HCT116 (cell line): ENCODE results near the gene TACC2. TPM values are rescaled to one million over a fixed set of nuclear protein-coding genes. Genes with fewer than 3 reads are reported as not detected.

Experiments
- ATAC-seq: fragments of 200-7000 bp; cut with Tn5 transposase; 2 replicates; pipeline ENCODE4 v1.9.1; 2020; ENCODE audit warnings: mild to moderate bottlenecking, moderate library complexity
- BruUV-seq: library from RNA; stranded (reverse); fragments of 400-500 nt; replicated peaks from 2 replicates; lab custom pipeline; 2021; lab: Mats Ljungman, UMichigan
- CTCF ChIA-PET: fragments of 300-600 bp; sonication (Branson Sonifier 250); formaldehyde crosslinking; loops from one replicate; lab custom pipeline; 2021; ENCODE audit warnings: antibody characterized with exemption; lab: Charles Lee
- POLR2A ChIA-PET: fragments of 300-600, 350-600 bp; sonication (Branson Sonifier 250); formaldehyde crosslinking; loops from one replicate; lab custom pipeline; 2021; ENCODE audit warnings: antibody characterized with exemption; lab: Charles Lee
- RAD21 ChIA-PET, 2 experiments: fragments of 300-600 bp; sonication (Branson Sonifier 250); formaldehyde crosslinking; loops; one replicate each; lab custom pipeline; 2023; ENCODE audit warnings: low total read pairs in 2 of 2; ENCODE audit not compliant: uncharacterized antibody in 2 of 2, unreplicated experiment in 2 of 2, low non-redundant PET in 1 of 2; lab: Charles Lee
- DNase-seq: peaks from one replicate; pipeline ENCODE4 v3.0.0-alpha.2; 2010; ENCODE audit warnings: low read depth, low spot score
- H2AFZ ChIP-seq: fragments of 200-600 bp; shearing (Covaris generic), sonication (generic); 2 replicates; pipeline ENCODE4 v1.6.1; 2017; ENCODE audit warnings: low read depth, mixed run types, mixed read lengths, antibody characterized with exemption, low read length; ENCODE audit not compliant: poor library complexity, severe bottlenecking
- H3K27ac ChIP-seq: 2 replicates; pipeline ENCODE4 v1.5.1; 2012; ENCODE audit warnings: low read depth, low read length
- H3K27me3 ChIP-seq: fragments of 200-600 bp; sonication (generic); 2 replicates; pipeline ENCODE4 v1.6.1; 2016; ENCODE audit warnings: mixed run types, low read length, mixed read lengths; ENCODE audit not compliant: insufficient read depth
- H3K36me3 ChIP-seq, 2 experiments: fragments of 200-500 bp in 1 of 2; fragments of 200-600 bp in 1 of 2; sonication (Bioruptor generic) in 1 of 2; sonication (generic) in 1 of 2; 2 replicates each; pipeline versions ENCODE4 v1.5.1 to v1.6.1; 2014 to 2016; ENCODE audit warnings: low read length in 2 of 2, inconsistent platforms in 1 of 2, mixed read lengths in 1 of 2, mixed run types in 1 of 2; ENCODE audit not compliant: insufficient read depth in 2 of 2, control insufficient read depth in 1 of 2
- H3K4me1 ChIP-seq, 2 experiments: fragments of 200-600 bp in 1 of 2; sonication (generic) in 1 of 2; 2 replicates each; pipeline versions ENCODE4 v1.5.1 to v1.6.1; 2012 to 2017; ENCODE audit warnings: low read length in 2 of 2, inconsistent platforms in 1 of 2, mild to moderate bottlenecking in 1 of 2, mixed read lengths in 1 of 2, mixed run types in 1 of 2, moderate library complexity in 1 of 2; ENCODE audit not compliant: insufficient read depth in 2 of 2, control insufficient read depth in 1 of 2
- H3K4me2 ChIP-seq: fragments of 200-600 bp; sonication (generic); 2 replicates; pipeline ENCODE4 v1.6.1; 2017; ENCODE audit warnings: mixed run types, low read length, mixed read lengths
- H3K4me3 ChIP-seq, 2 experiments: fragments of 200-600 bp in 1 of 2; sonication (generic) in 1 of 2; replicated peaks in 1 of 2; 2 replicates each; pipeline ENCODE4 v1.5.1; 2011 to 2016; ENCODE audit warnings: low read length in 2 of 2, control low read depth in 1 of 2, low read depth in 1 of 2, mild to moderate bottlenecking in 1 of 2, mixed read lengths in 1 of 2, mixed run types in 1 of 2
- H3K79me2 ChIP-seq: fragments of 200-600 bp; sonication (generic); 2 replicates; pipeline ENCODE4 v1.6.1; 2017; ENCODE audit warnings: mild to moderate bottlenecking, mixed run types, low read length, moderate library complexity, mixed read lengths; ENCODE audit not compliant: insufficient read depth
- H3K9ac ChIP-seq: fragments of 200-600 bp; sonication (generic); 2 replicates; pipeline ENCODE4 v1.6.1; 2016; ENCODE audit warnings: low read length, mixed read lengths
- H3K9me2 ChIP-seq: fragments of 200-600 bp; sonication (generic), shearing (Covaris generic); 2 replicates; pipeline ENCODE4 v1.6.1; 2017; ENCODE audit warnings: mixed run types, mild to moderate bottlenecking, moderate library complexity; ENCODE audit not compliant: insufficient read depth
- H3K9me3 ChIP-seq, 2 experiments: fragments of 200-500 bp in 1 of 2; fragments of 200-600 bp in 1 of 2; sonication (Bioruptor generic) in 1 of 2; sonication (generic) in 1 of 2; 2 replicates each; pipeline ENCODE4 v1.6.1; 2014 to 2017; ENCODE audit warnings: low read length in 2 of 2, mixed read lengths in 2 of 2, inconsistent platforms in 1 of 2, low read depth in 1 of 2, mild to moderate bottlenecking in 1 of 2, mixed run types in 1 of 2, moderate library complexity in 1 of 2; ENCODE audit not compliant: control insufficient read depth in 1 of 2, insufficient read depth in 1 of 2
- H4K20me1 ChIP-seq: fragments of 200-600 bp; sonication (generic), shearing (Covaris generic); 2 replicates; pipeline ENCODE4 v1.6.1; 2017; ENCODE audit warnings: mixed run types, mild to moderate bottlenecking, moderate library complexity; ENCODE audit not compliant: insufficient read depth
- CBX3 ChIP-seq: IDR thresholded peaks from 2 replicates; pipeline ENCODE4 v1.6.1; 2012; ENCODE audit warnings: low read depth
- ELF1 ChIP-seq: IDR thresholded peaks from 2 replicates; pipeline ENCODE4 v1.6.1; 2012; ENCODE audit warnings: low read depth, borderline replicate concordance
- EZH2phosphoT487 ChIP-seq: fragments of 200-600 bp; IDR thresholded peaks from 2 replicates; pipeline ENCODE4 v1.6.1; 2018; ENCODE audit warnings: antibody characterized with exemption, borderline replicate concordance
- POLR2AphosphoS5 ChIP-seq: IDR thresholded peaks from 2 replicates; pipeline ENCODE4 v1.6.1; 2011; ENCODE audit warnings: mild to moderate bottlenecking, low read depth, low read length, moderate library complexity
- RAD21 ChIP-seq: IDR thresholded peaks from 2 replicates; pipeline ENCODE4 v1.6.1; 2012; ENCODE audit warnings: low read depth, mild to moderate bottlenecking
- SIN3A ChIP-seq: IDR thresholded peaks from 2 replicates; pipeline ENCODE4 v1.6.1; 2012; ENCODE audit warnings: low read depth
- SRF ChIP-seq: IDR thresholded peaks from 2 replicates; pipeline ENCODE4 v1.6.1; 2012; ENCODE audit warnings: low read depth
- ZFX ChIP-seq: fragments of 450-650 bp; IDR thresholded peaks from 2 replicates; pipeline ENCODE4 v1.6.1; 2017
- ZNF274 ChIP-seq: fragments of 200-500 bp; sonication (Bioruptor generic); IDR thresholded peaks from 2 replicates; pipeline ENCODE4 v1.6.1; 2014; ENCODE audit warnings: mild to moderate bottlenecking, low read depth, low read length, inconsistent platforms
- intact Hi-C: fragments of 100-400 bp; cut with micrococcal nuclease; formaldehyde crosslinking; loops from 2 replicates; pipeline ENCODE4 v1.10.0; 2022
- total RNA-seq: library from RNA; stranded (reverse); gene quantifications from one replicate; pipeline ENCODE4 v1.2.1, GENCODE V29; 2021; ENCODE audit not compliant: unreplicated experiment
- TF ChIP-seq, protein P1 (sequence below), 3 experiments: fragments of 200-600 bp in 1 of 3; sonication (generic) in 1 of 3; IDR thresholded peaks in 2 of 3; conservative IDR thresholded peaks in 1 of 3; 2 replicates each; pipeline ENCODE4 v1.5.1; 2012 to 2017; ENCODE audit warnings: low read depth in 2 of 3, low read length in 2 of 3, antibody characterized with exemption in 1 of 3, borderline replicate concordance in 1 of 3, control low read depth in 1 of 3, mild to moderate bottlenecking in 1 of 3, mixed read lengths in 1 of 3, mixed run types in 1 of 3, moderate library complexity in 1 of 3; ENCODE audit not compliant: insufficient read depth in 1 of 3
- TF ChIP-seq, protein P2 (sequence below): IDR thresholded peaks from 2 replicates; pipeline ENCODE4 v1.6.1; 2012
- TF ChIP-seq, protein P3 (sequence below): IDR thresholded peaks from 2 replicates; pipeline ENCODE4 v1.6.1; 2011; ENCODE audit warnings: mild to moderate bottlenecking, low read length, moderate library complexity; ENCODE audit not compliant: insufficient replicate concordance; ENCODE audit errors: extremely low read depth

Gene TACC2
- total RNA-seq, 1 experiment from 2014 or later: 38.6 TPM

DNA sequence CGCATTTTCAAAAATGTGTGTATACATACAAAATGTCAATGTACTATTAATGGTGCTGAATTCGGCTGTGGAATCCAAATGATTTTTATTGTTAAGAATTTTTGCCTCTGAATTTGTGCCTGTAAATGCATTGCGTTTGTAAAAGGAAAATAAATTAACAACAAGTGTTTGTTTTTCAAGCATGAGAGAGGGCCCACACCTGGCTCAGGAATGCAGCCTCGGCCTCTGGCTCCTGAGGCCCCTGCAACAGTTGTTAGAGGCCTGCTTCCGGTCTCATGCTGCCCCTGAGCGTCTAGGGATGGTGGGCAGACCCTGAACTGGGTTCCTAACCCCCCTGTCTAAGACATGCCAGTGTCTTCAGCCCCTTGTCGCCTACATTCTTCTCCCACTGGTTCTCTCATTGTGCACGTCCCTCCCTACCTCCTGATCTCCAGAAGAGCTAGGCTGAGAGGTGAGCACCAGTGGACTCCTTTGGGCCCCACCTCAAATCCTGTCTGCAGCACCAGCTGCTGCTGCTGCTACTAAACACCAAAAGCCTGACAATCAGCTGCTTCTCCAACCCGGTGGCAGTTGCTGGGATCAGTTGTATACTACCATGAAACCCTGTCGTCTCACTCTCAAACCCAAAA is 280.2 kb downstream of the TACC2 start:
- POLR2A ChIA-PET: no interaction called here
- H2AFZ ChIP-seq: no peak overlapping the region
- no peak for ATAC-seq
- no peaks in the 10 kb centered on the region for H3K36me3 ChIP-seq
- no peaks in the 10 kb centered on the region for H3K27me3 ChIP-seq
- H3K4me1 ChIP-seq: peaks cover 0 to 10% of the 10 kb centered on the region in 2 experiments; a peak in 2 of 4 replicates
- H3K27ac ChIP-seq: no peak overlapping the region
- H3K79me2 ChIP-seq: no peaks in the 10 kb centered on the region
- no peak overlapping the region for H3K9ac ChIP-seq
- RAD21 ChIA-PET: no interaction called here
- H3K4me3 ChIP-seq: no peak overlapping the region
- CTCF ChIA-PET: interaction anchor here (1.0 to 2.0 kb wide), 6 partner anchors 11 to 296 kb away, joined by 3 to 16 read pairs (median 7); no protein-coding TSS in a partner anchor
- H4K20me1 ChIP-seq: no peaks in the 10 kb centered on the region
- no peaks in the 10 kb centered on the region for H3K9me2 ChIP-seq
- DNase-seq: no peak
- H3K4me2 ChIP-seq: no peak overlapping the region
- TF ChIP-seq EZH2phosphoT487: no peak
- no peak for TF ChIP-seq CBX3
- TF ChIP-seq ZFX: no peak
- TF ChIP-seq, protein P1, sequence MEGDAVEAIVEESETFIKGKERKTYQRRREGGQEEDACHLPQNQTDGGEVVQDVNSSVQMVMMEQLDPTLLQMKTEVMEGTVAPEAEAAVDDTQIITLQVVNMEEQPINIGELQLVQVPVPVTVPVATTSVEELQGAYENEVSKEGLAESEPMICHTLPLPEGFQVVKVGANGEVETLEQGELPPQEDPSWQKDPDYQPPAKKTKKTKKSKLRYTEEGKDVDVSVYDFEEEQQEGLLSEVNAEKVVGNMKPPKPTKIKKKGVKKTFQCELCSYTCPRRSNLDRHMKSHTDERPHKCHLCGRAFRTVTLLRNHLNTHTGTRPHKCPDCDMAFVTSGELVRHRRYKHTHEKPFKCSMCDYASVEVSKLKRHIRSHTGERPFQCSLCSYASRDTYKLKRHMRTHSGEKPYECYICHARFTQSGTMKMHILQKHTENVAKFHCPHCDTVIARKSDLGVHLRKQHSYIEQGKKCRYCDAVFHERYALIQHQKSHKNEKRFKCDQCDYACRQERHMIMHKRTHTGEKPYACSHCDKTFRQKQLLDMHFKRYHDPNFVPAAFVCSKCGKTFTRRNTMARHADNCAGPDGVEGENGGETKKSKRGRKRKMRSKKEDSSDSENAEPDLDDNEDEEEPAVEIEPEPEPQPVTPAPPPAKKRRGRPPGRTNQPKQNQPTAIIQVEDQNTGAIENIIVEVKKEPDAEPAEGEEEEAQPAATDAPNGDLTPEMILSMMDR (IDR thresholded peaks at IDR 0.05 in 2 of 3, conservative IDR thresholded peaks at IDR 0.05 in 1 of 3; ENCODE audit: borderline replicate concordance in 1 of 3, insufficient read depth in 1 of 3, low read depth in 2 of 3, low read length in 2 of 3): no peak
- TF ChIP-seq, all 23 proteins: peak for 0
- no peaks in the 10 kb centered on the region for H3K9me3 ChIP-seq
- no TSS peak for BruUV-seq
- intact Hi-C loops: loop anchor here (5.0 kb wide), 1 partner anchor 217 kb away; no protein-coding TSS in a partner anchor

DNA sequence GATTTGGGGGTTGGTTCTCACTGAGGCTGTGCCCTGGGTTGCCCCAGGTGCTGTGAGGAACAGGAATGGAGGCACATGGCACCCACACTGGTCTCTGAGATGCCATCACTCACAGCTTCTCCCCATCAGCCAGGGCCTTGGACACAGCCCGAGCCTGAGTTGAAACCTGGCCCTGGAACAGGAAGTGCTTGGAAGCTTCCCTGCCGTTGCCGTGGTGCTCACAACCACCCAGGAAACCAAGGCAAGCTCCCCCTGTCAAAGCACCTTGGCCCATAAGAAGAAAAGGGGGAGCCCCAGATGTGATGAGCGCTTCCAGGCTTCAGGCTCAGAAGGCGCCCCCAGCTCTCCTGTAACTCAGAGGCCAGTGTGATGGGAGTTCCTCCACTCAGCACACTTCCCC is 282.1 kb downstream of the TACC2 start, which contains the start of gene BTBD16:
BTBD16 (plus strand) TSS at position 221 of the 400 bp plus-strand sequence. CDS start 3,786 bp downstream, outside the sequence.
- Histone ChIP-seq H3K4me3 (no peak within 1 kb of the TSS), H4K20me1 (no peaks in the 10 kb centered on the region), H3K4me1 (peaks cover 0 to 7% of the 10 kb centered on the region in 2 experiments; a peak in 2 of 4 replicates), H3K27ac (no peak within 1 kb of the TSS), H3K9me3 (no peaks in the 10 kb centered on the region), H2AFZ (no peak within 1 kb of the TSS), H3K9me2 (no peaks in the 10 kb centered on the region), H3K79me2 (no peaks in the 10 kb centered on the region), H3K4me2 (no peak within 1 kb of the TSS), H3K9ac (no peak within 1 kb of the TSS), H3K36me3 (no peaks in the 10 kb centered on the region), H3K27me3 (no peaks in the 10 kb centered on the region)
- CTCF ChIA-PET: interaction anchor here (1.0 to 2.0 kb wide), 5 partner anchors 9 to 164 kb away, joined by 3 to 10 read pairs (median 3); no protein-coding TSS in a partner anchor
- POLR2A ChIA-PET: no interaction called here
- RAD21 ChIA-PET: interaction anchor here in 1 of 2 experiments (0.7 kb wide), 1 partner anchor 295 kb away, joined by 4 read pairs; no protein-coding TSS in a partner anchor
- no peak for DNase-seq
- BruUV-seq: no TSS peak
- ATAC-seq: no peak
- intact Hi-C loops: no loop called here
- TF ChIP-seq, protein P2, sequence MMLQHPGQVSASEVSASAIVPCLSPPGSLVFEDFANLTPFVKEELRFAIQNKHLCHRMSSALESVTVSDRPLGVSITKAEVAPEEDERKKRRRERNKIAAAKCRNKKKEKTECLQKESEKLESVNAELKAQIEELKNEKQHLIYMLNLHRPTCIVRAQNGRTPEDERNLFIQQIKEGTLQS: no peak
- TF ChIP-seq, protein P3, sequence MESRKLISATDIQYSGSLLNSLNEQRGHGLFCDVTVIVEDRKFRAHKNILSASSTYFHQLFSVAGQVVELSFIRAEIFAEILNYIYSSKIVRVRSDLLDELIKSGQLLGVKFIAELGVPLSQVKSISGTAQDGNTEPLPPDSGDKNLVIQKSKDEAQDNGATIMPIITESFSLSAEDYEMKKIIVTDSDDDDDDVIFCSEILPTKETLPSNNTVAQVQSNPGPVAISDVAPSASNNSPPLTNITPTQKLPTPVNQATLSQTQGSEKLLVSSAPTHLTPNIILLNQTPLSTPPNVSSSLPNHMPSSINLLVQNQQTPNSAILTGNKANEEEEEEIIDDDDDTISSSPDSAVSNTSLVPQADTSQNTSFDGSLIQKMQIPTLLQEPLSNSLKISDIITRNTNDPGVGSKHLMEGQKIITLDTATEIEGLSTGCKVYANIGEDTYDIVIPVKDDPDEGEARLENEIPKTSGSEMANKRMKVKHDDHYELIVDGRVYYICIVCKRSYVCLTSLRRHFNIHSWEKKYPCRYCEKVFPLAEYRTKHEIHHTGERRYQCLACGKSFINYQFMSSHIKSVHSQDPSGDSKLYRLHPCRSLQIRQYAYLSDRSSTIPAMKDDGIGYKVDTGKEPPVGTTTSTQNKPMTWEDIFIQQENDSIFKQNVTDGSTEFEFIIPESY: no peak
- no peak for TF ChIP-seq ZNF274
- TF ChIP-seq CBX3: no peak
- TF ChIP-seq SRF: no peak
- no peak for TF ChIP-seq ELF1
- TF ChIP-seq POLR2AphosphoS5: no peak
- TF ChIP-seq SIN3A: no peak
- no peak for TF ChIP-seq RAD21
